A549 (cell line): Measurements from ENCODE around the gene BCL2L11. TPM values are rescaled to one million over a fixed set of nuclear protein-coding genes. Genes with fewer than 3 reads are reported as not detected.

Experiments
- ATAC-seq, 2 experiments: fragments of 200-7000 bp in 1 of 2; fragments of >200 bp in 1 of 2; cut with Nextera tagmentation in 1 of 2; cut with Tn5 transposase in 1 of 2; 3 replicates each; pipeline versions ENCODE4 v1.8.0 to v1.9.1; 2018 to 2020; ENCODE audit warnings: mild to moderate bottlenecking in 1 of 2, moderate library complexity in 1 of 2
- CTCF ChIA-PET: fragments of 300-600 bp; sonication (Branson Sonifier 250); formaldehyde crosslinking; extraction: SDS; loops from one replicate; lab custom pipeline; 2021; ENCODE audit warnings: antibody characterized with exemption, inconsistent platforms; lab: Yijun Ruan, JAX
- POLR2A ChIA-PET: fragments of 350-600 bp; formaldehyde crosslinking; extraction: SDS; loops from one replicate; lab custom pipeline; 2021; ENCODE audit warnings: antibody characterized with exemption, inconsistent platforms; lab: Yijun Ruan, JAX
- DNase-seq, 2 experiments: peaks; one replicate each; pipeline versions ENCODE4 v3.0.0 to v3.0.0-alpha.2; 2011 to 2016; ENCODE audit warnings: low read depth in 1 of 2, low spot score in 1 of 2
- FAIRE-seq: peaks from 2 replicates; lab custom pipeline; 2011; peaks lifted over from hg19 to GRCh38; lab: Jason Lieb, UNC
- H3K27ac ChIP-seq, 2 experiments: fragments of >200 bp; sonication (Bioruptor Twin); formaldehyde crosslinking; 3 replicates each; pipeline ENCODE4 v1.5.1; 2016 to 2017
- H3K4me1 ChIP-seq: fragments of >200 bp; sonication (Bioruptor Twin); formaldehyde crosslinking; 3 replicates; pipeline ENCODE4 v1.6.1; 2016
- H3K4me2 ChIP-seq: fragments of >200 bp; sonication (Bioruptor Twin); formaldehyde crosslinking; 3 replicates; pipeline ENCODE4 v1.6.1; 2016
- H3K4me3 ChIP-seq: fragments of >200 bp; sonication (Bioruptor Twin); formaldehyde crosslinking; 3 replicates; pipeline ENCODE4 v1.5.1; 2016
- H3K9me3 ChIP-seq: fragments of >200 bp; sonication (Bioruptor Twin); formaldehyde crosslinking; 3 replicates; pipeline ENCODE4 v1.6.1; 2016
- EHF ChIP-seq: fragments of 250-450 bp; sonication (Bioruptor Pico); IDR thresholded peaks from 2 replicates; pipeline ENCODE4 v1.5.0; 2020; ENCODE audit warnings: mild to moderate bottlenecking
- FOSL2 ChIP-seq, 2 experiments: fragments of 450-650 bp in 1 of 2; fragments of >200 bp in 1 of 2; sonication (Bioruptor Twin) in 1 of 2; formaldehyde crosslinking; IDR thresholded peaks; 2 replicates each; pipeline versions ENCODE4 v1.5.0 to v1.6.1; 2016 to 2020; ENCODE audit warnings: mild to moderate bottlenecking in 1 of 2, moderate library complexity in 1 of 2
- FOXS1 ChIP-seq: fragments of 250-450 bp; sonication (Bioruptor Pico); IDR thresholded peaks from 2 replicates; pipeline ENCODE4 v1.5.0; 2020; ENCODE audit warnings: mild to moderate bottlenecking, moderate library complexity
- GATA3 ChIP-seq: IDR thresholded peaks from 2 replicates; pipeline ENCODE4 v1.6.1; 2012; ENCODE audit warnings: borderline replicate concordance
- HOXB13 ChIP-seq: fragments of 250-450 bp; sonication (Bioruptor Pico); IDR thresholded peaks from 2 replicates; pipeline ENCODE4 v1.5.0; 2020; ENCODE audit warnings: low read depth, mild to moderate bottlenecking, moderate library complexity
- JUNB ChIP-seq: fragments of >200 bp; sonication (Bioruptor Twin); formaldehyde crosslinking; IDR thresholded peaks from 2 replicates; pipeline ENCODE4 v1.6.1; 2016
- KDM1A ChIP-seq: fragments of 200-600 bp; sonication (generic); IDR thresholded peaks from 2 replicates; pipeline ENCODE4 v1.6.1; 2016; ENCODE audit warnings: low read depth, mild to moderate bottlenecking
- KDM5A ChIP-seq: fragments of 200-600 bp; sonication (generic); IDR thresholded peaks from 2 replicates; pipeline ENCODE4 v1.6.1; 2016; ENCODE audit warnings: antibody characterized with exemption, mild to moderate bottlenecking
- MAFK ChIP-seq: fragments of 450-650 bp; IDR thresholded peaks from 2 replicates; pipeline ENCODE4 v1.6.1; 2014; ENCODE audit not compliant: partially characterized antibody
- MYC ChIP-seq: IDR thresholded peaks from 2 replicates; pipeline ENCODE4 v1.6.1; 2012; ENCODE audit warnings: mild to moderate bottlenecking, inconsistent platforms, low read length, improper control_type of control experiment, borderline replicate concordance
- NR3C1 ChIP-seq: fragments of >200 bp; sonication (Bioruptor Twin); formaldehyde crosslinking; IDR thresholded peaks from 3 replicates; pipeline ENCODE4 v1.6.1; 2017
- POLR2AphosphoS2 ChIP-seq: conservative IDR thresholded peaks from 2 replicates; pipeline ENCODE4 v1.6.1; 2012; ENCODE audit warnings: low read length, improper control_type of control experiment, inconsistent platforms
- RAD21 ChIP-seq, 2 experiments: fragments of >200 bp in 1 of 2; sonication (Bioruptor Twin) in 1 of 2; formaldehyde crosslinking in 1 of 2; IDR thresholded peaks in 1 of 2; conservative IDR thresholded peaks in 1 of 2; 2 replicates in 1 of 2; 3 replicates in 1 of 2; pipeline ENCODE4 v1.6.1; 2012 to 2018; ENCODE audit warnings: inconsistent platforms in 1 of 2
- RFX5 ChIP-seq: fragments of 450-650 bp; IDR thresholded peaks from 2 replicates; pipeline ENCODE4 v1.7.1; 2014; ENCODE audit warnings: antibody characterized with exemption, mild to moderate bottlenecking, moderate library complexity
- TFCP2L1 ChIP-seq: fragments of 250-450 bp; sonication (Bioruptor Pico); IDR thresholded peaks from 2 replicates; pipeline ENCODE4 v1.5.0; 2021; ENCODE audit warnings: mild to moderate bottlenecking
- WGBS: methylation state at CpG from one replicate; pipeline ENCODE4 v1.1.6; 2017; ENCODE audit errors: missing lambda C conversion rate; 5-methylcytosine and 5-hydroxymethylcytosine counted together
- polyA plus RNA-seq, 4 experiments: library from polyadenylated mRNA; depleted of rRNA in 3 of 4; stranded (reverse); fragments of >200 nt; fragmentation: RNase III in 1 of 4; extraction: RNeasy Plus Mini Kit Qiagen cat#74134 plus additional on column Dnase treatment in 1 of 4; gene quantifications; 2 replicates in 3 of 4; 3 replicates in 1 of 4; pipeline ENCODE4 v1.2.3, GENCODE V29; 2011 to 2017
- TF ChIP-seq, protein P1 (sequence below): IDR thresholded peaks from 2 replicates; pipeline ENCODE4 v1.6.1; 2012; ENCODE audit warnings: low read depth, borderline replicate concordance
- TF ChIP-seq, protein P2 (sequence below): IDR thresholded peaks from 2 replicates; pipeline ENCODE4 v1.6.1; 2012
- TF ChIP-seq, protein P3 (sequence below): fragments of 250-450 bp; sonication (Bioruptor Pico); IDR thresholded peaks from 2 replicates; pipeline ENCODE4 v1.5.0; 2020; ENCODE audit warnings: low read depth, mild to moderate bottlenecking, moderate library complexity

The BCL2L11 gene
- polyA plus RNA-seq, 2 of the 4 experiments (the other 2 are of a cell fraction) = 7.4 to 14.5 TPM

DNA sequence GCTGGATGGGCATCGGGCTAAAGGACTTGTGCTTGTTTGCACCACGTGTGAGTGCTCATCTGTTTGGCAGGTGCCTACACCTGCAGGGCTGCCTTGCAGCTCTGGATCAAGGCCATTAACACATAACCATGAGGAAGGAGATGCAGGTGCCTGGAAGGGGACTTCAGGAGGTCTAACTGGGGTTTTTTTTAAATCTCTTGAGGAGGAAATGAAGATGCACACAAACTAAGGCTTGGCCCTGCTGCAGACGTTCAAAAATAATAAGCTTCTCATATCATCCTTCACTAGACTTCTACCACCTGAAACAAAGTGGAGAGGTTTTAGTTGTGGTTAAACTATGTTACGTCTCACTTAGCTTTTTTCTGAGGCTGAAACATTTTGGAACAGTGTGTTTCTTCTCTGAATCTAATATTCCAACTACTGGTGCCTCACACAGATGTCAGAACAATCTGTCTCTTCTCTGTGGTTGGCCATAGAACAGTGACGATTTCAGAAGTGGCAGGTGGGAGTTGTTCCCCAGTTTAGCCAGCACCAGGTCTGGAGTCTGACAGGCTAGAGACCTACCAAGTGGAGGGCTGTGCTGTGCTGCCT lies 36.5 kb downstream of the BCL2L11 start (continued):
- TF ChIP-seq KDM5A = no peak
- TF ChIP-seq, protein P1, sequence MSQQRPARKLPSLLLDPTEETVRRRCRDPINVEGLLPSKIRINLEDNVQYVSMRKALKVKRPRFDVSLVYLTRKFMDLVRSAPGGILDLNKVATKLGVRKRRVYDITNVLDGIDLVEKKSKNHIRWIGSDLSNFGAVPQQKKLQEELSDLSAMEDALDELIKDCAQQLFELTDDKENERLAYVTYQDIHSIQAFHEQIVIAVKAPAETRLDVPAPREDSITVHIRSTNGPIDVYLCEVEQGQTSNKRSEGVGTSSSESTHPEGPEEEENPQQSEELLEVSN = no peak
- TF ChIP-seq MYC = no peak
- TF ChIP-seq, protein P2, sequence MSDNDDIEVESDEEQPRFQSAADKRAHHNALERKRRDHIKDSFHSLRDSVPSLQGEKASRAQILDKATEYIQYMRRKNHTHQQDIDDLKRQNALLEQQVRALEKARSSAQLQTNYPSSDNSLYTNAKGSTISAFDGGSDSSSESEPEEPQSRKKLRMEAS = no peak
- TF ChIP-seq, all 56 proteins: peak for 0

DNA sequence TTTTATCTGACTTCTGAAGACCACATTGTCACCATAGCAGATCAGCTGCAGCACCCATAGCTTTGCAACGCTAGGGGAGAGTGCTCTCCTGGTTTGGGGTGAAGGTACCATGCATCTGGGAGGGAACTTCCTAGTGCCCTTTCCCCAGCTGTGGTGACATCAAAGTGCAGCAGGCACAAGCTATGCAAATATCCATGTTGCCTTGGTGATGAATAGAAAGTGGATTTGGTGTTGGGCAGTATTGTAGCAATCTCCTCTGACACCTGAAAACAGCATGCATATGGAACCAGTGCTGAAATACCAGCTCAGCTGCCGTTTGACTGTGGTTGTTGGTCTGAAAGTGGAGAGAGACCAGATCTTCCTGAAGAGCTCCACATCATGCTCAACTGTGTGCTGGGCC lies 37.1 kb downstream of the BCL2L11 start:
- no peak for TF ChIP-seq POLR2AphosphoS2
- TF ChIP-seq, protein P3, sequence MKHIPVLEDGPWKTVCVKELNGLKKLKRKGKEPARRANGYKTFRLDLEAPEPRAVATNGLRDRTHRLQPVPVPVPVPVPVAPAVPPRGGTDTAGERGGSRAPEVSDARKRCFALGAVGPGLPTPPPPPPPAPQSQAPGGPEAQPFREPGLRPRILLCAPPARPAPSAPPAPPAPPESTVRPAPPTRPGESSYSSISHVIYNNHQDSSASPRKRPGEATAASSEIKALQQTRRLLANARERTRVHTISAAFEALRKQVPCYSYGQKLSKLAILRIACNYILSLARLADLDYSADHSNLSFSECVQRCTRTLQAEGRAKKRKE (CRISPR knock-in tag) = no peak
- TF ChIP-seq, protein P2 = no peak
- TF ChIP-seq RAD21 (conservative IDR thresholded peaks at IDR 0.05 in 1 of 2, IDR thresholded peaks at IDR 0.05 in 1 of 2) = no peak
- no peak for TF ChIP-seq GATA3
- no peak for TF ChIP-seq TFCP2L1 (CRISPR knock-in tag)
- TF ChIP-seq RFX5 = no peak
- TF ChIP-seq HOXB13 (CRISPR knock-in tag) = no peak
- Histone ChIP-seq H3K4me2 (no peak overlapping the region), H3K9me3 (no peaks in the 10 kb centered on the region), H3K4me3 (no peak overlapping the region), H3K27ac (no peak overlapping the region), H3K4me1 (peaks cover 36% of the 10 kb centered on the region)
- WGBS = 86% methylated on average over 2 of the region's 2 CpGs
- FAIRE-seq = no peak
- no peak for DNase-seq
- POLR2A ChIA-PET = no interaction called here
- CTCF ChIA-PET = interaction anchor here (0.9 to 1.6 kb wide), 3 partner anchors 11 to 41 kb away, joined by 3 to 5 read pairs (median 4); no protein-coding TSS in a partner anchor
- ATAC-seq = no peak

DNA sequence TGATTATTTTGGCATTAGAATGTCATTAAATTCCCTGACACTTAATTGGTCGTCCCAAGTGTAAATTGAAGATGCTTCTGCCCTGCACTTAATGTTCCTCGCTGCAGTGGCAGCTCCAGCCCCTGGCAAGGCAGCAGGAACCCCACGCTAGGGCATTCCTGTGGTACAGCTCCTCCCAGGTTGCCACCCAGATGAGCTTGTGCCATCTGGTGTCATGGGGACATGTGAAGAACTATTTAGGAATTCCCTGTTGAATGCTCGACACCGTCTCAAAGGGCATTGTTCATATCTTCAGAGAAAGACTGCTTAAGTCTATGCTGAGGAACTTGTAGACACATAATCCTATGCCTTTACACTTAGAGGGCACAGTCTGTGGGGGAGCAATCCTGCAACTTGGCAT lies 38.9 kb downstream of the BCL2L11 start:
- Histone ChIP-seq H3K9me3 (no peaks in the 10 kb centered on the region), H3K4me1 (peaks cover 39% of the 10 kb centered on the region), H3K27ac (peak overlapping the region in 1 of 2 experiments; percentile 62; a peak in 1 of 6 replicates), H3K4me2 (no peak overlapping the region), H3K4me3 (no peak overlapping the region)
- ATAC-seq (no peak), DNase-seq (no peak), FAIRE-seq (no peak)
- 96% methylated on average over 5 of the region's 5 CpGs for WGBS
- POLR2A ChIA-PET = no interaction called here
- TF ChIP-seq EHF (CRISPR knock-in tag) (no peak), NR3C1 (no peak), POLR2AphosphoS2 (no peak), FOXS1 (no peak), MAFK (no peak)
- CTCF ChIA-PET = interaction anchor here (1.1 kb wide), 2 partner anchors 8 to 26 kb away, joined by 3 read pairs; no protein-coding TSS in a partner anchor

DNA sequence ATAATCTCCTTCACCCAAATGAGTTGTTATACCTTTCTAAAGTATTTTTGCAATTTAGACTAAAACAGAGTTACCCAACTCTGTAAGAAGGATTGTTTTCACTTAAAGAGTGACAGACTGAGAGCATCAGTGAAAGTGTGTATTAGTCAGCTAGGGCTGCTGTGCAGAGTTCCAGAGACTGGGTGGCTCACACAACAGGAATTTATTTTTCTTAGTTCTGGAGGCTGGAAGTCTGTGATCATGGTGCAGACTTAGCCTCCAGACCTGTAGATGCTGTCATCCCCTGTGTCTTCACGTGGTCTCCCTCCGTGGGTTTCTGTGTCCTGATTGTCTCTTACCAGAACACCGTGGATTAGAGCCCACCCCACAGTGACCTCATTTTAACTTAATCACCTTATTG lies 40.0 kb downstream of the BCL2L11 start:
- POLR2A ChIA-PET = no interaction called here
- peak overlapping the region; percentile 7 to 35; a peak in 4 of 6 replicates for H3K27ac ChIP-seq
- TF ChIP-seq JUNB (peak; percentile 32), FOSL2 (IDR thresholded peaks at IDR 0.05) (no peak), FOSL2 (CRISPR knock-in tag; IDR thresholded peaks at IDR 0.05) (peak; percentile 20; the same call in 1 of the 2 replicates), KDM1A (no peak), POLR2AphosphoS2 (no peak)
- WGBS = 40% methylated on average over 3 of the region's 3 CpGs
- peak in 1 of 2 experiments; percentile 38 for DNase-seq
- CTCF ChIA-PET = interaction anchor here (1.1 to 1.3 kb wide), 2 partner anchors 16 to 25 kb away, joined by 3 read pairs; no protein-coding TSS in a partner anchor
- H3K4me2 ChIP-seq = peak overlapping the region; percentile 50
- peaks cover 29% of the 10 kb centered on the region for H3K4me1 ChIP-seq
- no peaks in the 10 kb centered on the region for H3K9me3 ChIP-seq
- peak; percentile 81 to 90 for ATAC-seq
- no peak overlapping the region for H3K4me3 ChIP-seq
- no peak for FAIRE-seq
